ENCODE data around the gene TBC1D22B. TPM values are rescaled to one million over a fixed set of nuclear protein-coding genes. Genes with fewer than 3 reads are reported as not detected.

Gene TBC1D22B
- polyA plus RNA-seq, 1 of the 3 experiments (the other 2 are of a cell fraction) = 5.3 TPM

GRCh38 chr6:37222125-37222967 is 35.2 kb upstream of the TBC1D22B start:
- no peaks in the 10 kb centered on the region for H3K27me3 ChIP-seq (ENCODE audit: insufficient read depth)
- peak overlapping the region; percentile 38 for H3K9ac ChIP-seq
- ChIA-PET CTCF (interaction anchor here (0.9 to 2.8 kb wide), 6 partner anchors 11 to 336 kb away, joined by 3 to 17 read pairs (median 4); partner anchors contain the start of gene C6orf89), POLR2A (interaction anchor here (0.5 to 1.6 kb wide), 3 partner anchors 35 to 301 kb away, joined by 3 to 8 read pairs (median 4); partner anchors contain the start of genes TBC1D22B and TMEM217)
- peak overlapping the region; percentile 86 for H3K4me2 ChIP-seq
- no peaks in the 10 kb centered on the region for H3K9me2 ChIP-seq
- H3K9me3 ChIP-seq = no peaks in the 10 kb centered on the region
- peak; percentile 90 for DNase-seq
- no peaks in the 10 kb centered on the region for H3K36me3 ChIP-seq (replicated peaks in 1 of 2; ENCODE audit: control insufficient read depth in 1 of 2, insufficient read depth in 2 of 2, low read length in 1 of 2)
- 1% methylated on average over 14 of the region's 39 CpGs for WGBS (ENCODE audit: low lambda C conversion rate)
- H3K79me2 ChIP-seq (ENCODE audit: insufficient read depth) = no peaks in the 10 kb centered on the region
- no peaks in the 10 kb centered on the region for H4K20me1 ChIP-seq (ENCODE audit: insufficient read depth)
- TF ChIP-seq SMC3 (IDR thresholded peaks at IDR 0.05; ENCODE audit: low read depth, low read length) = no peak
- TF ChIP-seq RFX5 (IDR thresholded peaks at IDR 0.05; ENCODE audit: low read length) = no peak
- TF ChIP-seq TCF12 (IDR thresholded peaks at IDR 0.05) = no peak
- TF ChIP-seq FOXJ3 (CRISPR knock-in tag; IDR thresholded peaks at IDR 0.05) = no peak
- 0 out of 2 replicates have a peak, but pooled peaks have one; percentile 36 for TF ChIP-seq YY1 (IDR thresholded peaks at IDR 0.05; ENCODE audit: low read depth)
- no peak for TF ChIP-seq EP300 (IDR thresholded peaks at IDR 0.05; ENCODE audit: borderline replicate concordance in 1 of 2, low read depth in 1 of 2, low read length in 1 of 2)
- no peak for TF ChIP-seq GATA2 (CRISPR knock-in tag; IDR thresholded peaks at IDR 0.05)
- TF ChIP-seq, protein P1, sequence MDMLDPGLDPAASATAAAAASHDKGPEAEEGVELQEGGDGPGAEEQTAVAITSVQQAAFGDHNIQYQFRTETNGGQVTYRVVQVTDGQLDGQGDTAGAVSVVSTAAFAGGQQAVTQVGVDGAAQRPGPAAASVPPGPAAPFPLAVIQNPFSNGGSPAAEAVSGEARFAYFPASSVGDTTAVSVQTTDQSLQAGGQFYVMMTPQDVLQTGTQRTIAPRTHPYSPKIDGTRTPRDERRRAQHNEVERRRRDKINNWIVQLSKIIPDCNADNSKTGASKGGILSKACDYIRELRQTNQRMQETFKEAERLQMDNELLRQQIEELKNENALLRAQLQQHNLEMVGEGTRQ (IDR thresholded peaks at IDR 0.05; ENCODE audit: borderline replicate concordance, low read depth, low read length) = no peak
- TF ChIP-seq MXI1 (IDR thresholded peaks at IDR 0.05; ENCODE audit: low read depth, low read length) = peak; percentile 59; the same call in 1 of the 2 replicates
- TF ChIP-seq RAD21 (IDR thresholded peaks at IDR 0.05; ENCODE audit: low read length) = no peak
- no peak for TF ChIP-seq GABPA (IDR thresholded peaks at IDR 0.05; ENCODE audit: low read depth)
- peak; percentile 29; the same call in 1 of the 2 replicates for TF ChIP-seq MAX (IDR thresholded peaks at IDR 0.05; ENCODE audit: low read depth)
- peak; percentile 5 for TF ChIP-seq CHD2 (IDR thresholded peaks at IDR 0.05; ENCODE audit: low read length, partially characterized antibody)
- TF ChIP-seq, protein P2, sequence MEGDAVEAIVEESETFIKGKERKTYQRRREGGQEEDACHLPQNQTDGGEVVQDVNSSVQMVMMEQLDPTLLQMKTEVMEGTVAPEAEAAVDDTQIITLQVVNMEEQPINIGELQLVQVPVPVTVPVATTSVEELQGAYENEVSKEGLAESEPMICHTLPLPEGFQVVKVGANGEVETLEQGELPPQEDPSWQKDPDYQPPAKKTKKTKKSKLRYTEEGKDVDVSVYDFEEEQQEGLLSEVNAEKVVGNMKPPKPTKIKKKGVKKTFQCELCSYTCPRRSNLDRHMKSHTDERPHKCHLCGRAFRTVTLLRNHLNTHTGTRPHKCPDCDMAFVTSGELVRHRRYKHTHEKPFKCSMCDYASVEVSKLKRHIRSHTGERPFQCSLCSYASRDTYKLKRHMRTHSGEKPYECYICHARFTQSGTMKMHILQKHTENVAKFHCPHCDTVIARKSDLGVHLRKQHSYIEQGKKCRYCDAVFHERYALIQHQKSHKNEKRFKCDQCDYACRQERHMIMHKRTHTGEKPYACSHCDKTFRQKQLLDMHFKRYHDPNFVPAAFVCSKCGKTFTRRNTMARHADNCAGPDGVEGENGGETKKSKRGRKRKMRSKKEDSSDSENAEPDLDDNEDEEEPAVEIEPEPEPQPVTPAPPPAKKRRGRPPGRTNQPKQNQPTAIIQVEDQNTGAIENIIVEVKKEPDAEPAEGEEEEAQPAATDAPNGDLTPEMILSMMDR (IDR thresholded peaks at IDR 0.05) = no peak
- TF ChIP-seq, protein P3, sequence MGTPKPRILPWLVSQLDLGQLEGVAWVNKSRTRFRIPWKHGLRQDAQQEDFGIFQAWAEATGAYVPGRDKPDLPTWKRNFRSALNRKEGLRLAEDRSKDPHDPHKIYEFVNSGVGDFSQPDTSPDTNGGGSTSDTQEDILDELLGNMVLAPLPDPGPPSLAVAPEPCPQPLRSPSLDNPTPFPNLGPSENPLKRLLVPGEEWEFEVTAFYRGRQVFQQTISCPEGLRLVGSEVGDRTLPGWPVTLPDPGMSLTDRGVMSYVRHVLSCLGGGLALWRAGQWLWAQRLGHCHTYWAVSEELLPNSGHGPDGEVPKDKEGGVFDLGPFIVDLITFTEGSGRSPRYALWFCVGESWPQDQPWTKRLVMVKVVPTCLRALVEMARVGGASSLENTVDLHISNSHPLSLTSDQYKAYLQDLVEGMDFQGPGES (IDR thresholded peaks at IDR 0.05; ENCODE audit: low read depth, low read length) = no peak
- TF ChIP-seq NRF1 (IDR thresholded peaks at IDR 0.05; ENCODE audit: low read depth, low read length) = no peak
- 0 out of 2 replicates have a peak, but pooled peaks have one; percentile 3 for TF ChIP-seq NFIC (IDR thresholded peaks at IDR 0.05; ENCODE audit: borderline replicate concordance)
- TF ChIP-seq USF1 (IDR thresholded peaks at IDR 0.05; ENCODE audit: borderline replicate concordance, low read depth) = no peak
- TF ChIP-seq, protein P4, sequence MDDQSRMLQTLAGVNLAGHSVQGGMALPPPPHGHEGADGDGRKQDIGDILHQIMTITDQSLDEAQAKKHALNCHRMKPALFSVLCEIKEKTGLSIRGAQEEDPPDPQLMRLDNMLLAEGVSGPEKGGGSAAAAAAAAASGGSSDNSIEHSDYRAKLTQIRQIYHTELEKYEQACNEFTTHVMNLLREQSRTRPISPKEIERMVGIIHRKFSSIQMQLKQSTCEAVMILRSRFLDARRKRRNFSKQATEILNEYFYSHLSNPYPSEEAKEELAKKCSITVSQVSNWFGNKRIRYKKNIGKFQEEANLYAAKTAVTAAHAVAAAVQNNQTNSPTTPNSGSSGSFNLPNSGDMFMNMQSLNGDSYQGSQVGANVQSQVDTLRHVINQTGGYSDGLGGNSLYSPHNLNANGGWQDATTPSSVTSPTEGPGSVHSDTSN (IDR thresholded peaks at IDR 0.05) = peak; percentile 86
- TF ChIP-seq RCOR1 (IDR thresholded peaks at IDR 0.05; ENCODE audit: low read length) = no peak
- no peak for TF ChIP-seq ZBTB33 (IDR thresholded peaks at IDR 0.05; ENCODE audit: borderline replicate concordance, low read depth)
- no peak for TF ChIP-seq TAF1 (IDR thresholded peaks at IDR 0.05; ENCODE audit: borderline replicate concordance, low read depth, low read length)
- TF ChIP-seq POLR2AphosphoS5 (IDR thresholded peaks at IDR 0.05; ENCODE audit: low read depth, low read length) = peak; percentile 63
- no peak for TF ChIP-seq RXRA (IDR thresholded peaks at IDR 0.05; ENCODE audit: borderline replicate concordance, low read depth)
- no peak for TF ChIP-seq ELF1 (IDR thresholded peaks at IDR 0.05)
- peak overlapping the region; percentile 37 to 93; a peak in 3 of 4 replicates for H3K27ac ChIP-seq (ENCODE audit: low read depth in 2 of 2, low read length in 1 of 2)
- H3K4me3 ChIP-seq (ENCODE audit: low read depth in 2 of 2, low read length in 1 of 2) = peak overlapping the region; percentile 62 to 65
- peak overlapping the region; percentile 90 for H2AFZ ChIP-seq (ENCODE audit: low read depth)
- H3K4me1 ChIP-seq (ENCODE audit: control insufficient read depth in 1 of 2, insufficient read depth in 2 of 2, low read depth in 1 of 2, low read length in 1 of 2) = peaks cover 6% of the 10 kb centered on the region in 2 experiments; a peak in 2 of 4 replicates
- H3F3A ChIP-seq (replicated peaks; ENCODE audit: insufficient read depth) = peaks cover 3% of the 10 kb centered on the region
